Cortex of kidney (tissue), 1 donor: ENCODE results near the gene ANKRD34A.
"Not testable (repeated sequence)": the region's sequence is repeated elsewhere in the genome, so short reads cannot be mapped to it uniquely, and the experiment has no call there.

ENCODE experiments used
- DNase-seq: peaks from one replicate; lab custom pipeline; 2025; lab: John Stamatoyannopoulos, UW

ANKRD34A gene

GRCh38 chr1:145946477-145946986 lies 17.8 kb downstream of the ANKRD34A start:
- no peak for DNase-seq

- DNase-seq = no peak
Observed at GRCh38 chr1:145944532-145944931, 19.8 kb downstream of the ANKRD34A start.

GRCh38 chr1:145942871-145943270 lies 21.5 kb downstream of the ANKRD34A start:
- no peak for DNase-seq

- DNase-seq = no peak
Observed at GRCh38 chr1:145942405-145942804, 22.0 kb downstream of the ANKRD34A start.

- no peak for DNase-seq
Observed at GRCh38 chr1:145937436-145937835, 26.9 kb downstream of the ANKRD34A start.

- no peak for DNase-seq
Observed at GRCh38 chr1:145936247-145936646, 28.1 kb downstream of the ANKRD34A start.

GRCh38 chr1:145935708-145936107 lies 28.7 kb downstream of the ANKRD34A start:
- no peak for DNase-seq

- not testable (repeated sequence) for DNase-seq
Observed at GRCh38 chr1:145932522-145933009, 31.8 kb downstream of the ANKRD34A start.

GRCh38 chr1:145927916-145928643 lies 36.3 kb downstream of the ANKRD34A start:
- no peak for DNase-seq

GRCh38 chr1:145927063-145927886 lies 37.1 kb downstream of the ANKRD34A start, which contains the start of gene RBM8A:
Gene RBM8A (minus strand): TSS chr1:145927484. CDS start chr1:145927426, 58 bp downstream.
- DNase-seq = no peak

GRCh38 chr1:145926686-145927062 lies 37.7 kb downstream of the ANKRD34A start:
- no peak for DNase-seq

- no peak for DNase-seq
Observed at GRCh38 chr1:145922266-145922665, 42.1 kb downstream of the ANKRD34A start.

- DNase-seq = not testable (repeated sequence)
Observed at GRCh38 chr1:145920297-145920696, 44.1 kb downstream of the ANKRD34A start.

- no peak for DNase-seq
Observed at GRCh38 chr1:145918992-145919939, 45.1 kb downstream of the ANKRD34A start.

- DNase-seq = no peak
Observed at GRCh38 chr1:145918144-145918991, 46.0 kb downstream of the ANKRD34A start, which contains the start of gene PEX11B. Gene PEX11B (minus strand): TSS chr1:145918717. CDS start chr1:145918688, 29 bp downstream.

GRCh38 chr1:145917595-145917994 lies 46.8 kb downstream of the ANKRD34A start:
- DNase-seq = no peak

GRCh38 chr1:145916745-145917144 lies 47.6 kb downstream of the ANKRD34A start:
- no peak for DNase-seq

- no peak for DNase-seq
Observed at GRCh38 chr1:145912128-145912641, 52.2 kb downstream of the ANKRD34A start.
